LHCN-M2 (cell line): ENCODE data around the gene TNS4. TPM values are rescaled to one million over a fixed set of nuclear protein-coding genes. Genes with fewer than 3 reads are reported as not detected.
A peak's percentile ranks its signal among the peaks of the same experiment; 100 is the strongest.

Source experiments
- DNase-seq: peaks from one replicate; pipeline ENCODE4 v3.0.0-alpha.2; 2012; ENCODE audit warnings: low read depth
- total RNA-seq: library from RNA; depleted of rRNA; stranded (reverse); fragments of >200 nt; gene quantifications from 2 replicates; pipeline ENCODE4 v1.2.3, GENCODE V29; 2014

The TNS4 gene
- total RNA-seq, 1 experiment from 2014 or later = not detected

- no peak for DNase-seq
These were observed 17.1 kb upstream of the TNS4 start for GRCh38 chr17:40518401-40519088.

DNA sequence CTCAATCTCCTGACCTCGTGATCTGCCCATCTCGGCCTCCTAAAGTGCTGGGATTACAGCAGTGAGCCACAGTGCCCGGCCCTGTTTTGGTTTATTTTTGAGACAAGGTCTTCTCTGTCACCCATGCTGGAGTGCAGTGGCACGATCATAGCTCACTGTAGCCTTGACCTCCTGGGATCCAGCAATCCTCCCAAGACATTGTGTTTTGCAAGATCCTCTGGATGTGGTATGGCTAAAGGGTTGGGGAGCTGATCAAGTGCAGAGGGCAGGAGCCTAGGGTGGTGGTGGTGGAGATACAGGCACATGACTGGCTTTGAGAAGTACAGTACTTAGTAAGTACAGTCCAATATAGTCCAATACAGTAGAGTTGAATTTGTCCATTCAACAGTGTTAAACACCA is 16.6 kb upstream of the TNS4 start:
- no peak for DNase-seq

- no peak for DNase-seq
These were observed 15.9 kb upstream of the TNS4 start for GRCh38 chr17:40517286-40517662.

DNA sequence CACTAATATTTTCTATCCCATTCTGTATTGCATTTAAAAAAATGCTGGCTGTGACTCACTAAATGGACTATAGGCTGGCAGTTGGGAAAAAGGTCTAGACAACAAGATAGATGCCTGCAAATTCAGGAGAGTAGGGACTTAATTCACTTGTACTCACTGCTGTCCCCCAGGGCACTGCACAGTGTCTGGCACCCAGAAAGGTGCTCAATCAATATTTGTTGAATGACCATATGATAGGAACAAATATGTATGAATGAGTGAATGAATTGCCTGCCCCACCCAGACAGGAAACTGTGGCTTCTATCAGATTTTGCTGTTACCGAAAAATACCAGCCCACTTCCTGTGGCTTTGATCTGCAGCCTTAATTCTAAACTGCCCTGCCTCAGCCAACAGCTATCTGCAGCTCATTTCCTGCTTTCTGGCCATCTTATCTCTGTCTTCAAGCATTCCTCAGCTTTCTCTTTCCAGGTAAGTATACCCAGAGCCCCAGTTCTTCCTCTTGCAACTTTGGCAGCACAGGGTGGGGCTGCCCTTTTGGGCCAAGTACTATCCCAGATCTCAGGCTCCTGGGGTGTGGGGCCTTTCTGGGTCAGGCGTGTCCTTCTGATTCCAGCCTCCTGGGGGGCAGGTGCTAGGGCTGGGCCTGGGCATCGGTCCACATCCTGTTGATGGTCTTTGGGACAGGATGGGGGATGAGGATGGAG is 15.3 kb upstream of the TNS4 start:
- DNase-seq = no peak

- DNase-seq = no peak
These were observed 14.1 kb upstream of the TNS4 start for GRCh38 chr17:40515491-40516041.

DNA sequence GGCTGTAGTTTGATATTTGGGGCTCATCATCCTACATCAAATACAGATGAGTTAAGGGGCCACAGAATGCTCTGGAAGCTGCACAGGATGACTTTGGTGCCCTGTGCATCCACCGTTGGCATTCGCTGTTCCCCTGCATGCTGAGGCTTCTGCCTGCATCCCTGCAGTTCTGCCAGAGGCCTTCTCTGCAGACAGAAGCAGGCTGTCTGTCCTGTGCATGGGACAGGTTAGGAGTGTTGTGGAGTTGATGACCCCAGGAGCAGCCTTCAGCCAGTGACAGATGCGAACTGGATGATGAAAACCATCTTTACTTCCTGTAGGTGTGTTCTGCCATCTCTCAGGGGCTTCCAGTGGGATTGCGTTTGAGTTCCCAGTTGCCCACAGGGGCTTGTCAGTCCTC is 13.6 kb upstream of the TNS4 start:
- DNase-seq = no peak

- no peak for DNase-seq
These were observed 12.8 kb upstream of the TNS4 start for GRCh38 chr17:40514013-40514875.

GRCh38 chr17:40511667-40512220 is 10.3 kb upstream of the TNS4 start:
- DNase-seq = no peak

DNA sequence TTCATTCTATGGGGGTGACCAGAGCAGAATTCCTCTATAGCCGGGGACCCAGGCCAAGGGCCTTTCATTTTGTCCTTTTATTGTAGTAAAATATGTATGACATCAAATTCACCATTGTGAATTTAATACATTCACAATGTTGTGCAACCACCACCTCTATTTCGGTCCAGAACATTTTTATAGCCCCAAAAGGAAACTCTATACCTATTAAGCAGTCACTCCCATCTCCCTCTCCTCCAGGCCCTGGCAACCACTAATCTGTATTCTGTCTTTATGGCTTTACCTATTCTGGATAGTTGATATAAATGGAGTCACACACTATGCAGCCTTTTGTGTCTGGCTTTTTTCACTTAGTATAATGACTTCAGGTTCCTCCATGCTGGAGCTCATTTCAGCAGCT is 9.7 kb upstream of the TNS4 start:
- no peak for DNase-seq

DNA sequence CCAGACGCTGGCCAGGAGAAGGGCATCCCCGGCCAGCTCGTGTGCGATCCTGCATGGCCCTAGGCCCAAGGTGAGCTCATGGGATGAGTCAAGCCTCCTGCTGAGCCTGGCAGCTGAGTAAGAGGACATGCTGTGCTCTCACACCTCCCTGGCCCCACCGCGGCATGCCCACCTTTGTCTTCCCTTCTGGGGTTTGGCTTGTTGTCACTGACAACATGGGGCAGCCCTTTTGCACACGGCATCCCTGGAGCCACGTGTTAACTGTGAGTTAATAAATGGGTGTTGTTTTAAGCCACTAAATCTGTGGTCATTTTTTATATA is 8.9 kb upstream of the TNS4 start:
- peak; percentile 73 for DNase-seq

DNA sequence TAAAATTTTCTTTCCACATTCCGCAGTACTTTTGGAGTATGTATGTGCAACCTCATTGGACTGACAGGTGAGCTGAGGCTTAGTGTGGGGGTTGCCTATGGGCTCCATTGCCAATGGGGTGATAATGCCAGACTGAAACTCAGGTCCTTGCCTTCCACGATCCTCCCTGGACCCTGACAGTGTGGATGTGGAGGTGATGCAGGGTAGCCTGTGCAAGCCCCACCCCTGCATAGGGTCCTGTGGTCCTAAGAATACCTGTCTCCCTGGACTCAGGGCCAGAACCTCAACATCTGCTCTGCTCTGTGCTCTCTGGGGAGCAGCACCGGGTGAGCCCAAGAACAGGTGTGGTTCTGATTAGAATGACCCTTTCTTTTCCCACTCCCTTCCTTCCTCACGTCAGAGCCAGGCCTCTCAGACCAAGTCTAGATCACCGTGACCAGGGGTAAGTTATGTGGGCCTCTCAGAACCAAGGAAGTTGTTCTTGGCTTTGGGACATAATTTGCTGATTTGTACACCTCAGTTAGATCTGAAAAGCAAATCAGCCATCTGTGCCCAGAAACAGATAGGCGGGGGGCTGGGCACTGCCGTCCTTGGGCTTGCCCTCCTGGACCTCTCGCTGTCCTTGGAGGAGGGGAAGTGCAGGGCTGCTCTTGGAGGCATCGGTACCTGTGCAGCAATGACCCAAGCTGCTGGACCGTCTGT is 8.4 kb upstream of the TNS4 start:
- no peak for DNase-seq

GRCh38 chr17:40506786-40507185 is 5.4 kb upstream of the TNS4 start:
- no peak for DNase-seq

GRCh38 chr17:40503154-40503553 is 1.7 kb upstream of the TNS4 start:
- DNase-seq = no peak

- no peak for DNase-seq
These were observed 1.3 kb upstream of the TNS4 start for GRCh38 chr17:40502716-40503115.

DNA sequence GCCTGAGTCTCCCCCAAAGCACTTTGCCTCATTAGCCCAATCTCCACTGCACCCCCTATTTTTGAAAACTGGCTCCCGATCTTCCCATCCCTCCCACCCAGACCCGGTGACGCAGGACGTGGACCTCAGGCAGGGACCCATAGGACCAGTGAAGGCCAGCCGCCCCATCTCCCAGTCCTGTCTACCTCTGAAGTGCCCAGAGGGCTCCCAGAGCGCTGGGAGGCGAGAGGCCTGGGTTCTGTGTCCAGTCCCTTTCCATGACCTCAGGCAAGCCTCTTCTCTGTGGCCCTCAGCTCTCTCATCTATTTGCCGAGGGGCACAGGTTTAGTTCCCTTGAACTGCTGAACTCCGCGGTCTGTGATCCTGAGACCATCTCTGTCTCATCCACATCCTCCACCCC is 714 bp downstream of the TNS4 start:
- DNase-seq = no peak

- DNase-seq = no peak
These were observed 1.2 kb downstream of the TNS4 start for GRCh38 chr17:40500190-40500589.

GRCh38 chr17:40499551-40500189 is 1.8 kb downstream of the TNS4 start:
- peak; percentile 68 for DNase-seq

DNA sequence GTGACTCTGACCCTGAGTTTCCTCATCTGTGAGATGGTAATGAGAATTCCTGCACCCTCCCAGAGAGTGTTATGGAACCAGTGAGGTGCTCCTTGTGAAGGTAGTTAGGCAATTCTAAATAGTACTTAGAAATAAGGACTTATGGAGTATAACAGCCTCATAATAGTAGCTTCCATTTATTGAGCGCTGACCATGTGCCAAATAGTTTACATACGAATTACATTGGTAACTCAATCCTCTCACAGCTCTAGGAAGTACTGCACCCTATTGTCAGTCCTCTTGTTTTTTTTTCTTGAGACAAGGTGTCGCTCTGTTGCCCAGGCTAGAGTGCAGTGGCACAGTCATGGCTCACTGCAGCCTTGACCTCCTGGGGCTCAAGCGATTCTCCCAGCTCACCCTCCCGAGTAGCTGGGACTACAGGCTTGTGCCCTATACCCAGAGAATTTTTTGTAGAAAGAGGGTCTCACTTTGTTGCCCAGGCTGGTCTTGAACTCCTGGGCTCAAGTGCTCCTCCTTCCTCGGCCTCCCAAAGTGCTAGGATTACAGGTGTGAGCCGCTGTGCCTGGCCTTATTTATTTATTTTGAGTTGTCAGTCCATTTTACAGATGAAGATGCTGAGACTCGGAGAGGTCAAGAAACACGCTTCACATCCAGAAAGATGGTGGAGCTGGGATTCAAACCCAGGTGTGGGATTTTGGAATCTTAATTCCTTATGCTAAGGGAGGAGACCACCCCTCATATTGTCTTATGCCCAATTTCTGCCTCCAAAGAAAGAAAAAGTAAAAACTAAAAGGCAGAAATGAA is 2.9 kb downstream of the TNS4 start:
- DNase-seq = no peak

DNA sequence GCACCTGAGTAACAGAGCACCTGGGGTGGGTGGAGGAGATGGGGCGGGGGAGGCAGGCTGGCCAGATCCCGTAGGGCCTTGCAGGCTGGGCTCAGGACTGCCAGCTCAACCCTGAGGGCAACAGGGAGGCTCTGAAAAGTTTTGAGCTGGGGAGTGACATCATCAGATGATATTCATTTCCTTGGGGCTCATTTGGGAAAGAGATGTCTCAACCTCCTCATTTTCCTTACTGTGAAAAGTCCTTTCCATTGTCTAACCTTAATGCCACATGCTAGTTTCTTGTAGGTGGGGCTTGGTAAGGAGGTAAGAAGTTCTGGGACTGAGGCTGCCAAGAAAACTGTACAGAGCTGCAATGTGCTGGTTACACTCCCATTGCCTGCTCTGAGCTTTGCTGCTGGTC is 3.7 kb downstream of the TNS4 start:
- no peak for DNase-seq
